ENCODE data around the gene FKBP14. TPM values are rescaled to one million over a fixed set of nuclear protein-coding genes. Genes with fewer than 3 reads are reported as not detected.

The FKBP14 gene
- polyA plus RNA-seq, 3 donors: 0.43 to 1.9 (median 1.1) TPM

GRCh38 chr7:30041526-30042269 is 15.2 kb upstream of the FKBP14 start:
- H3K27ac ChIP-seq (ENCODE audit: low read depth in 1 of 2, low read length in 2 of 2): no peak overlapping the region
- H3K79me2 ChIP-seq (ENCODE audit: insufficient read depth, low read length): no peaks in the 10 kb centered on the region
- H2AFZ ChIP-seq (ENCODE audit: insufficient read depth, low read depth, low read length, poor library complexity, severe bottlenecking): no peak overlapping the region
- Mint-ChIP-seq H3K4me1 (peaks cover 4% of the 10 kb centered on the region), H3K36me3 (peaks cover 16 to 17% of the 10 kb centered on the region in 2 donors), H3K27me3 (ENCODE audit: low read depth in 3 of 3) (peaks cover 0 to 2% (median 0%) of the 10 kb centered on the region in 3 donors), H3K4me3 (no peak overlapping the region), H3K9me3 (no peaks in the 10 kb centered on the region), H3K27ac (peak overlapping the region in 1 of 7 donors; percentile 11)
- no peak overlapping the region for H3K4me2 ChIP-seq (replicated peaks; ENCODE audit: extremely low read depth, low read length, poor library complexity, severe bottlenecking)
- no peak for TF ChIP-seq CTCF (IDR thresholded peaks at IDR 0.05)
- WGBS (ENCODE audit: insufficient coverage): 100% methylated on average over 2 of the region's 4 CpGs
- no peak for DNase-seq
- no peak overlapping the region for H3K4me3 ChIP-seq (replicated peaks in 1 of 3; ENCODE audit: low read depth in 2 of 3, low read length in 3 of 3)
- H3K4me1 ChIP-seq (ENCODE audit: control insufficient read depth in 1 of 2, insufficient read depth in 2 of 2, low read length in 2 of 2): no peaks in the 10 kb centered on the region
- H3K36me3 ChIP-seq (replicated peaks in 1 of 2; ENCODE audit: control insufficient read depth in 1 of 2, insufficient read depth in 2 of 2, low read length in 2 of 2): peaks cover 0 to 17% of the 10 kb centered on the region in 2 donors
- intact Hi-C loops (cut with micrococcal nuclease): no loop called here
- H4K20me1 ChIP-seq (ENCODE audit: insufficient read depth, low read length): no peaks in the 10 kb centered on the region
- H3K9ac ChIP-seq (ENCODE audit: insufficient read depth, low read length, poor library complexity, severe bottlenecking): no peak overlapping the region
- H3K27me3 ChIP-seq (ENCODE audit: control insufficient read depth in 2 of 2, insufficient read depth in 2 of 2, low read length in 2 of 2): no peaks in the 10 kb centered on the region
- no peaks in the 10 kb centered on the region for H3K9me3 ChIP-seq (replicated peaks in 1 of 2; ENCODE audit: control insufficient read depth in 1 of 2, insufficient read depth in 1 of 2, low read length in 2 of 2)

- Histone ChIP-seq H3K4me2 (replicated peaks; ENCODE audit: extremely low read depth, low read length, poor library complexity, severe bottlenecking) (no peak overlapping the region), H3K79me2 (ENCODE audit: insufficient read depth, low read length) (no peaks in the 10 kb centered on the region), H3K27ac (ENCODE audit: low read depth in 1 of 2, low read length in 2 of 2) (no peak overlapping the region), H3K4me1 (ENCODE audit: control insufficient read depth in 1 of 2, insufficient read depth in 2 of 2, low read length in 2 of 2) (no peaks in the 10 kb centered on the region), H3K36me3 (replicated peaks in 1 of 2; ENCODE audit: control insufficient read depth in 1 of 2, insufficient read depth in 2 of 2, low read length in 2 of 2) (peaks cover 0 to 9% of the 10 kb centered on the region in 2 donors), H3K9me3 (replicated peaks in 1 of 2; ENCODE audit: control insufficient read depth in 1 of 2, insufficient read depth in 1 of 2, low read length in 2 of 2) (no peaks in the 10 kb centered on the region), H3K27me3 (ENCODE audit: control insufficient read depth in 2 of 2, insufficient read depth in 2 of 2, low read length in 2 of 2) (no peaks in the 10 kb centered on the region), H2AFZ (ENCODE audit: insufficient read depth, low read depth, low read length, poor library complexity, severe bottlenecking) (no peak overlapping the region), H3K9ac (ENCODE audit: insufficient read depth, low read length, poor library complexity, severe bottlenecking) (no peak overlapping the region), H3K4me3 (replicated peaks in 1 of 3; ENCODE audit: low read depth in 2 of 3, low read length in 3 of 3) (no peak overlapping the region), H4K20me1 (ENCODE audit: insufficient read depth, low read length) (no peaks in the 10 kb centered on the region)
- H3K27me3 Mint-ChIP-seq (ENCODE audit: low read depth in 3 of 3): peaks cover 0 to 2% (median 0%) of the 10 kb centered on the region in 3 donors
- H3K27ac Mint-ChIP-seq: no peak overlapping the region
- no peak for TF ChIP-seq CTCF (IDR thresholded peaks at IDR 0.05)
- intact Hi-C loops (cut with micrococcal nuclease): no loop called here
- peaks cover 4% of the 10 kb centered on the region for H3K4me1 Mint-ChIP-seq
- peaks cover 9 to 10% of the 10 kb centered on the region in 2 donors for H3K36me3 Mint-ChIP-seq
- no peak for DNase-seq
- H3K9me3 Mint-ChIP-seq: no peaks in the 10 kb centered on the region
- no peak overlapping the region for H3K4me3 Mint-ChIP-seq
Measured at GRCh38 chr7:30040938-30041337, 14.4 kb upstream of the FKBP14 start.
